Heart left ventricle (tissue), 13 donors: ENCODE data around the gene LPP.

Source experiments
- POLR2A ChIP-seq, 2 donors: fragments of 450-650 bp; IDR thresholded peaks; one replicate each; pipeline ENCODE4 v1.6.1; 2017; ENCODE audit warnings: antibody characterized with exemption in 2 of 2, mild to moderate bottlenecking in 2 of 2, moderate library complexity in 2 of 2
- TF ChIP-seq, protein P1 (sequence below), 12 donors: fragments of 200-600 bp; sonication (generic) in 4 of 12; IDR thresholded peaks; one replicate each; pipeline versions ENCODE4 v1.5.0 to v1.8.0; 2018 to 2022; ENCODE audit warnings: antibody characterized with exemption in 12 of 12, mild to moderate bottlenecking in 5 of 12
- donor health status: ischemic (EF 13 %, LVEDD 7.1; RV severe dilation, severe dysfunction).
- donor health status: DM: no; HTN: yes; CAD: no.
- donor health status: DM: no; HTN: no; CAD: no.
- donor health status: ischemic (EF 25% LVEDD 6.9; RV normal size, moderate dysfunction).
- donor health status: ischemic (EF 25% LVEDD 5.7; RV mildly dilated, moderate dysfunction).
- donor health status: ischemic (EF 35%, LVEDD 5.7; RV mildly dilated, moderate dysfunction).
- donor health status: nonischemic (EF 11% LVEDD 7.7; RV severe dilation, severe dysfunction).
- donor health status: DM: yes; HTN: yes; CAD: no.
- donor health status: PGD.
- donor health status: ischemic (EF 29% LVEDD 5.4; RV normal size, mild dysfunction).
- donor health status: nonischemic (EF 23%, LVEDD 6.1; RV moderate dilation, normal function).

DNA sequence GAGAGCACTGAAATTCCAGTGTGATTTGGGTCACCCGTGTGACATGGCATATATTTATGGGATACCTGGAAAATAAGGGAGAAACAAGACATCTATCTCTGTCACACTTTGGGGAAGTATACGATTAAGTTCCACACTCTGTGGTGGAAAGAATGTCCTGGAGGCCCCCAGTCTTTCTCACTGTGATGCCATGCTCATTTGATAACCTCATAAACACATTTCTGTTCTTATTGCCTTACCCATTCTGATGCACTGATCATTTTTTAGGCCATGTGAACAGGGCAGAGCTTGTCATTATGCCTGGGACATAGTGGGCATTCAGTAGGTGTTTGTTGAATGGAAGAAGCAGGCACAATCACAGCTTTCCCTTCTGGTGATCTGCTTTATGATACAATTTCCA, 668.5 kb downstream of the LPP start:
- TF ChIP-seq, protein P1, sequence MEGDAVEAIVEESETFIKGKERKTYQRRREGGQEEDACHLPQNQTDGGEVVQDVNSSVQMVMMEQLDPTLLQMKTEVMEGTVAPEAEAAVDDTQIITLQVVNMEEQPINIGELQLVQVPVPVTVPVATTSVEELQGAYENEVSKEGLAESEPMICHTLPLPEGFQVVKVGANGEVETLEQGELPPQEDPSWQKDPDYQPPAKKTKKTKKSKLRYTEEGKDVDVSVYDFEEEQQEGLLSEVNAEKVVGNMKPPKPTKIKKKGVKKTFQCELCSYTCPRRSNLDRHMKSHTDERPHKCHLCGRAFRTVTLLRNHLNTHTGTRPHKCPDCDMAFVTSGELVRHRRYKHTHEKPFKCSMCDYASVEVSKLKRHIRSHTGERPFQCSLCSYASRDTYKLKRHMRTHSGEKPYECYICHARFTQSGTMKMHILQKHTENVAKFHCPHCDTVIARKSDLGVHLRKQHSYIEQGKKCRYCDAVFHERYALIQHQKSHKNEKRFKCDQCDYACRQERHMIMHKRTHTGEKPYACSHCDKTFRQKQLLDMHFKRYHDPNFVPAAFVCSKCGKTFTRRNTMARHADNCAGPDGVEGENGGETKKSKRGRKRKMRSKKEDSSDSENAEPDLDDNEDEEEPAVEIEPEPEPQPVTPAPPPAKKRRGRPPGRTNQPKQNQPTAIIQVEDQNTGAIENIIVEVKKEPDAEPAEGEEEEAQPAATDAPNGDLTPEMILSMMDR (IDR thresholded peaks at IDR 0.05): no peak
- TF ChIP-seq POLR2A (IDR thresholded peaks at IDR 0.05): no peak
